HFF-Myc (cell line): ENCODE measurements around the gene HS3ST2.

Source experiments
- DNase-seq: peaks from one replicate; pipeline ENCODE4 v3.0.0-alpha.2; 2011; ENCODE audit warnings: low read depth; ENCODE audit errors: extremely low read depth
- H3K4me3 ChIP-seq: replicated peaks from 2 replicates; pipeline ENCODE4 v1.5.1; 2011; ENCODE audit warnings: low read depth, mild to moderate bottlenecking, control low read depth, low read length
- TF ChIP-seq, protein P1 (sequence below): IDR thresholded peaks from 2 replicates; pipeline ENCODE4 v1.5.1; 2012; ENCODE audit warnings: mild to moderate bottlenecking, low read depth, low read length, control low read depth; ENCODE audit errors: missing control alignments

The HS3ST2 gene

DNA sequence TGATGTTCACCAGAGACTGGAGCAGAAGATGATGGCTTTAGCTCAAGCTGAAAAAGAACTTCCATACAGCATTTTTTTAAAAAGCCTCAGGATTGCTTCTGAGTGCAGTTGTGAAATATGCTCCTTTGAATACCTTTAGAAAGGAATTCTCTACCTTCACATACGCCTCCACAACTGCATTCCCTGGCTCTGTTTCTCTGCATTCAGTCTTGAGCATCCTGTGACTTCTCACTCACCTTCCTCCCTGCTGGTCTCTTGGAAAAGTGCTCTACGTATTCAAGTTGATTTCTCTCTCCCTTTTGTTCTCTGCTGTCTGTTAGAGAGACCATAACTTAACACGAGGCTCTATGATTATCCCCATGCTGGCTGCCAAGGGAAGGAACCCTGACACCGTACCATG, 34.5 kb downstream of the HS3ST2 start:
- no peak for DNase-seq
- TF ChIP-seq, protein P1, sequence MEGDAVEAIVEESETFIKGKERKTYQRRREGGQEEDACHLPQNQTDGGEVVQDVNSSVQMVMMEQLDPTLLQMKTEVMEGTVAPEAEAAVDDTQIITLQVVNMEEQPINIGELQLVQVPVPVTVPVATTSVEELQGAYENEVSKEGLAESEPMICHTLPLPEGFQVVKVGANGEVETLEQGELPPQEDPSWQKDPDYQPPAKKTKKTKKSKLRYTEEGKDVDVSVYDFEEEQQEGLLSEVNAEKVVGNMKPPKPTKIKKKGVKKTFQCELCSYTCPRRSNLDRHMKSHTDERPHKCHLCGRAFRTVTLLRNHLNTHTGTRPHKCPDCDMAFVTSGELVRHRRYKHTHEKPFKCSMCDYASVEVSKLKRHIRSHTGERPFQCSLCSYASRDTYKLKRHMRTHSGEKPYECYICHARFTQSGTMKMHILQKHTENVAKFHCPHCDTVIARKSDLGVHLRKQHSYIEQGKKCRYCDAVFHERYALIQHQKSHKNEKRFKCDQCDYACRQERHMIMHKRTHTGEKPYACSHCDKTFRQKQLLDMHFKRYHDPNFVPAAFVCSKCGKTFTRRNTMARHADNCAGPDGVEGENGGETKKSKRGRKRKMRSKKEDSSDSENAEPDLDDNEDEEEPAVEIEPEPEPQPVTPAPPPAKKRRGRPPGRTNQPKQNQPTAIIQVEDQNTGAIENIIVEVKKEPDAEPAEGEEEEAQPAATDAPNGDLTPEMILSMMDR: no peak
- no peak overlapping the region for H3K4me3 ChIP-seq

DNA sequence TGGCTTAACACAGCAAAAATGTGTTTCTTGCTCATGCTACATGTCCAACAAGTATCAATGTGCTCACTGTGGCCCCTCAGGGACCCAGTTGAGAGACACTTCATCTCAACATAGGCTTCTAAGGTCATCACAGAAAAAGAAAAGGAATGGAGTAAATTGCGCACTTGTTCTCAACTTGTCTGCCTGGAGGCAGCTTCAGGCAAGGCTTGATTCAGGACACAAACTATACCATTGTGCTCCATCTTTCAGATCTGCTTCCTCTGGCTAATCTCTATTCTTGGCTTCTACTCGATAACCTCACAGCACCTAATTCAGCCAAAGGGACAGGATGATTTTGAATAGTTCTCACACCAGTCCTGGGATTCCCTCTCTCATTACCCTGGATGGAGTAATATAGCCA, 35.6 kb downstream of the HS3ST2 start:
- DNase-seq: no peak
- TF ChIP-seq, protein P1: no peak

DNA sequence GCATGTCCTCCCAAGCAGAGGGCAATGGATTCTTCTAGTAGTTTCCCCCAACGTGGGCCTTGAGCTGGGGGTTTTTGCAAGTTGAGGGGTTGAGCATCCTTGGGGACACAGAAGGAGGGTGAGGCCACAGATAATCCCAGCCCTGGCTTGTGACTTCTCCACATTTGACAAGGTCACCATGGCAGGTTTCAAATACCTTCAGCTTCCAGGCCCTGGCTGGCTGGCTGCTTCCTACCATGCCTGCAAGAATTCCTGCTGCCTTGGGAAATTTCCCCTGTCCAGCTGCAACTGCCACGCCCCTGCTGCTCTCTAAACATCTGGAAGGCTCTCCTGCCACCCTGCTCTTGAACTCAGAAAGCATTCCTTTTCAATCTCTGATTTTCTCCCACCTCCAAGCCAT, 41.3 kb downstream of the HS3ST2 start:
- no peak overlapping the region for H3K4me3 ChIP-seq
- no peak for DNase-seq
- TF ChIP-seq, protein P1: no peak

More for the DNA sequence above, 35.6 kb downstream of the HS3ST2 start:
- no peak overlapping the region for H3K4me3 ChIP-seq

DNA sequence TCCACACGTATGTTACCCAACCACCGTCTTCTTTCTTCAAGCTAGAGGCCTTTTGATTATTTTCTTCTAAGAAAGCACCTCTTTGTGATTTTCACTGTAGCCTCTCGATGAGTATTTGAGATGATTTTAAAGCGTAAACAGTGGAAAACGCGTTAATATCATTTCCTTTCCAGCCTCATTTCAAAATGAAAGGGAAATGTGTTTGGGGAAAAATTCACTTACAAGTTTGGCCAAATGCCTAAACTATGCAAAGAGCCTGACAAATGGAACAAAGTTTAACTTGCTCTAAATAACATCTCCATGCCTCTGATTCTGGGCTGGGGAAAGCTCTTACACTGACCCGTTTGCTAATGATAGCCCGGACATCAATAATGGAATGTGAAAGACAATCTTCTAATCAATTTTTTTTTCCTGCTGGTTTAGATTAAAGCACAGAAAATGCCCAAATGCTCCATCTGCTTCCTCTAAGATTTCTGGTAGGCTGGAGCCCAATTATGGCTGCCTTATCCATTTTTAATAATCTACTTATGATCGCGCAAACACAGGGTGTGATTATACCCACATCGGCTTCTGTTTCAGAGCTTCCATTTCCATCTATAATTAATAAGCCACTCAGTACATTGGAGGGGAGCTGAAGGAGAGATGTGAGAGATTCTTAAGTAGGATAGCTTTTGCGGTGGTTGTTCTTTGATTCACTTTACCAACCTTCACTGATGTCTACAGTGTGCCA, 43.5 kb downstream of the HS3ST2 start:
- no peak overlapping the region for H3K4me3 ChIP-seq
- TF ChIP-seq, protein P1: no peak
- DNase-seq: no peak

DNA sequence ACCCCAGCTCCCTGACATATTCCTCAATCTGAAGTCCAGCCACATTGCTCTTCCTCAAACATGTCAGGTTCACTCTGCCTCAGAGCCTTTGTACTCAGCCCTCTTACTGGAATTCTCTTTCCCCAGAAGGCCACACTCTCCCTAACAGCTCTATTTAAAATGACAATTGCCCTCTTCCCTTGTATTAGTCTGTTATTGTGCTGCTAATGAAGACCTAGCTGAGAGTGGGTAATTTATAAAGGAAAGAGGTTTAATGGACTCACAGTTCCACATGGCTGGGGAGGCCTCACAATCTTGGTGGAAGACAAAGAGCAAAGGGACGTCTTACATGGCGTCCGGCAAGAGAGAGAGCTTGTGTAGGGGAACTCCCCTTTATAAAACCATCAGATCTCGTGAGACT, 46.0 kb downstream of the HS3ST2 start:
- DNase-seq: no peak
- TF ChIP-seq, protein P1: no peak
- no peak overlapping the region for H3K4me3 ChIP-seq

DNA sequence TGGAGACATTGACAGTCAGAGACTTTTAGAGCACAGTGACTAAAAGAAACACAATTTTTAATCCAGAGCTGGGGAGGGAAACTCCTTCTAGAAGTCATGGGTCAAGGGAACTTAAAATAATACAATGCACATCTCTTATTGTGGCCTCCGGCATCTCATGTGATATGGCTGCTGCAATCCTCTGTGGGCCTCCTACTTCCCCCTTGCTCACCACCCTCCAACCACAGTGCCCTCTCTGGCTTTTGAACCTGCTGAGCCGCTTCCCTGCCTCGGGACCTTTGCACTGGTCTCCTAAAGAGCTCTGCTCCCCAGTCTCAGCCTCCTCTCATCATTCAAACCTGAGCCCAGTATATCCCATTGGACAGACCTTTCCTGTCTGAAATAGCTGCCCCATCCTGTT, 47.6 kb downstream of the HS3ST2 start:
- no peak for DNase-seq
- TF ChIP-seq, protein P1: no peak
- H3K4me3 ChIP-seq: no peak overlapping the region

DNA sequence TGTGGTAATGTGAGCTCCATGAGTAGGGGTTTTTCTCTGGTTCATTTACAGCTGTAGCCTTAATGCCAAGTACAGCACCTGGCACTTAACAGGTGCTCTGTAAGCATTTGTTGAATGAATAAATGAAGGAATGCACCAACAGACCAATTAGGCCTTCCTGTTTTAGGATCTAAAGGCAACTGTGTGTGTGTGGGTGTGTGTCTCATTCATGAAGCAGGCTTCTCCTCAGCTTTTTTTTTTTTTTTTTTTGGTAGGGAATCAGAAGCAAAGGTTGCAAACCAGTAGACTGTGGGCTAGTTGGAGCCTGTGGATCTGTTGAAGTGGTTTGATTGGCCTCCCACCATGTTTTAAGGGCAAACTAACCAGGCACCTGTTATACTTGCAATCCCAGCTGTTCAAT, 48.1 kb downstream of the HS3ST2 start:
- H3K4me3 ChIP-seq: no peak overlapping the region
- DNase-seq: no peak
- TF ChIP-seq, protein P1: no peak
